Inflammatory macrophage treated with lipopolysaccharide for 4 hours (primary cell): Measurements from ENCODE around the gene STK32B.

Experiments used
- DNase-seq: peaks from one replicate; pipeline ENCODE4 v3.0.0-alpha.2; 2020

The STK32B gene

GRCh38 chr4:5458676-5459075 lies 407.4 kb downstream of the STK32B start:
- DNase-seq: no peak

- DNase-seq: no peak
Observed at GRCh38 chr4:5459236-5459635, 408.0 kb downstream of the STK32B start.

GRCh38 chr4:5460106-5460801 lies 409.0 kb downstream of the STK32B start:
- DNase-seq: no peak

- no peak for DNase-seq
Observed at GRCh38 chr4:5461477-5461876, 410.2 kb downstream of the STK32B start.

GRCh38 chr4:5462254-5462835 lies 411.1 kb downstream of the STK32B start:
- no peak for DNase-seq

GRCh38 chr4:5462896-5463295 lies 411.6 kb downstream of the STK32B start:
- no peak for DNase-seq

GRCh38 chr4:5463361-5463760 lies 412.1 kb downstream of the STK32B start:
- DNase-seq: no peak

- no peak for DNase-seq
Observed at GRCh38 chr4:5463936-5464650, 412.8 kb downstream of the STK32B start.

- no peak for DNase-seq
Observed at GRCh38 chr4:5465529-5465928, 414.2 kb downstream of the STK32B start.

GRCh38 chr4:5465956-5466355 lies 414.7 kb downstream of the STK32B start:
- no peak for DNase-seq

- no peak for DNase-seq
Observed at GRCh38 chr4:5467111-5467510, 415.8 kb downstream of the STK32B start.

- DNase-seq: no peak
Observed at GRCh38 chr4:5469151-5469775, 418.0 kb downstream of the STK32B start.

GRCh38 chr4:5469861-5470260 lies 418.6 kb downstream of the STK32B start:
- no peak for DNase-seq

- DNase-seq: no peak
Observed at GRCh38 chr4:5470318-5471198, 419.3 kb downstream of the STK32B start.

GRCh38 chr4:5471206-5471605 lies 419.9 kb downstream of the STK32B start:
- no peak for DNase-seq

GRCh38 chr4:5471691-5472090 lies 420.4 kb downstream of the STK32B start:
- DNase-seq: no peak

- no peak for DNase-seq
Observed at GRCh38 chr4:5472160-5472591, 420.9 kb downstream of the STK32B start.

- DNase-seq: no peak
Observed at GRCh38 chr4:5473125-5473524, 421.8 kb downstream of the STK32B start.

- DNase-seq: no peak
Observed at GRCh38 chr4:5474756-5475155, 423.5 kb downstream of the STK32B start.

- DNase-seq: no peak
Observed at GRCh38 chr4:5477613-5478012, 426.3 kb downstream of the STK32B start.

GRCh38 chr4:5478169-5478568 lies 426.9 kb downstream of the STK32B start:
- DNase-seq: no peak

- no peak for DNase-seq
Observed at GRCh38 chr4:5478697-5479096, 427.4 kb downstream of the STK32B start.
